GM12872 (cell line): ENCODE data around the gene SHLD1.

Experiments
- CTCF ChIP-seq: IDR thresholded peaks from 3 replicates; pipeline ENCODE4 v1.5.1; 2011; ENCODE audit warnings: low read depth, mild to moderate bottlenecking, low read length, moderate library complexity; ENCODE audit not compliant: insufficient read depth

SHLD1 gene

GRCh38 chr20:5841522-5841921 lies 91.3 kb downstream of the SHLD1 start:
- no peak for TF ChIP-seq CTCF

GRCh38 chr20:5842465-5842864 lies 92.3 kb downstream of the SHLD1 start:
- TF ChIP-seq CTCF, result no peak

DNA sequence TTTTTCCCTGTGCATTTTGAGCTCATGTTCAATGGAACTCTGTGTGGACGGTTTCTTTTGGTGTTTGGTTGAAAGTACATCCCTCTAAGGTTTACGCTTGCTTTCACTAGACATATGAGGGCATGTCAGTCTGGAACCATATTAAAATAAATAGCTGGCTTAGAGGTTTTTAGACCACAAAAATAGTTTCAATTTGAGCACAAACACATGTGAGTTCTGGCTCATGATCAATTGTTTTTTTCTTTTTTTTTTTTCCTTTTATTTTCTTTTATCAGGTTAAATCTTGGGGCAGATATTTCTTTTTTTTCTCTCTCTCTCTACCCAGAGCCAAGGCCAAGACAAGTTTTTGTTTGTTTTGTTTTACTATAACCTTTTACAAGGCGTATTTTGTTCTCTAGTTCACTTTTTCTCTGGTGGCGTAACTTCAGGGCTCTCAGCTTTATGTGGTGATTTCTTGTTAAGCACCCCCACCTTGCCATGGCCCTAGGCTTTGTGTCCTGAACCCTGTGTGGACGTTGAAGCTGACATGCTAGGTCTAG lies 92.9 kb downstream of the SHLD1 start:
- no peak for TF ChIP-seq CTCF

- TF ChIP-seq CTCF, result no peak
These were observed 94.0 kb downstream of the SHLD1 start for GRCh38 chr20:5844063-5844681.

DNA sequence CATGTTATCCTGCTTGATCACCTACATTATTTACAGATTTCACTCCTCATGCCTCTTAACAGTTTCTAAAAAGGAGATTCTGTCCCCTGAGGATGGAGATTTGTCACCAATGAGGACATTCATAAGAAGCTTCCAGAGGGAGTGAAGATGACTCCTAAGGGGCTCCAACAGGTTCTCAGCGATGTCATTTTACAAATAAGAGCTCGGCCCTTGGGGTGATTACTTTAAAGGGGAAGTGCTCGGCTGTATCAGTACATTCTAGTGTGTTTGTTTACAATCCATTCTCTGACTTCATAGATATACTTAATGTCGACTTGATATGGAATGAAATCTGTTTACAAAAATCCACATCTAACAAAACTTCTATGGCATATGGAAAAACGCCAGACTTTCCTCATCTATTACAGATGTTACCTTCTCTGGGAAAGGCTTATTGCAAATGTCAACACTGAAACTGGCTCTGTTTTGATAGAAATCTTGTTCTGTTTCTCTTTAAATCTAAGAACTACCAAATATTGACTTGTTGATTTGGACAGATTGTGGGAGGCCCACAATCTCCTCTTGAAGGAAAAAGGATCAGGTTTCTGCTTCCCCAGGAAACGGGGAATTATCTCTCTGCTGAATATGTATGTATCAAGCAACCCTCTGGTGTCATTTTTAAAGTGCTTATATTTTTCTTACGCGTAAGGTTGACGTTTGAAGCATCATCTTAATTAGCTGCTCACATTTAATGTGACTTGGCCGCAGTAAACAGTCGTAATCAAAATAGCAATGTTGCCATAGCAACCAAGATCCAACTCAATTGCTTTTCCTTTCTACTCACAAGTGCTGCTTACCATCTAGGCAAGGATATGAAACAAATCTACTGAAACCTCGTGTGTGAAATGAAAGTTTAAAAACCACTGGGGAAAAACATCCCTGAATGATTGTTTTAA lies 95.7 kb downstream of the SHLD1 start:
- no peak for TF ChIP-seq CTCF

GRCh38 chr20:5848711-5849505 lies 98.7 kb downstream of the SHLD1 start:
- TF ChIP-seq CTCF, result no peak

GRCh38 chr20:5855939-5856338 lies 105.7 kb downstream of the SHLD1 start:
- TF ChIP-seq CTCF, result no peak
